ENCODE results near the gene NPLOC4. TPM values are rescaled to one million over a fixed set of nuclear protein-coding genes. Genes with fewer than 3 reads are reported as not detected.

The NPLOC4 gene
- total and polyA plus RNA-seq, 2 of the 13 experiments (the other 11 are each of a cell fraction or from before 2014, with no cell fraction given): 57.0 to 97.0 TPM

GRCh38 chr17:81511804-81512561 lies 124.9 kb downstream of the NPLOC4 start (continued):
- 0 out of 2 replicates have a peak, but pooled peaks have one; percentile 16 for TF ChIP-seq TBP (CRISPR knock-in tag; IDR thresholded peaks at IDR 0.05)
- no peak for TF ChIP-seq ZNF143 (CRISPR knock-in tag; IDR thresholded peaks at IDR 0.05)
- TF ChIP-seq ZNF891 (CRISPR knock-in tag; IDR thresholded peaks at IDR 0.05): no peak; the same call in 1 of the 2 replicates
- no peak for TF ChIP-seq KDM4B (CRISPR knock-in tag; IDR thresholded peaks at IDR 0.05)
- TF ChIP-seq ZFP82 (CRISPR knock-in tag; IDR thresholded peaks at IDR 0.05; ENCODE audit: borderline replicate concordance): no peak
- TF ChIP-seq E2F1 (CRISPR knock-in tag; IDR thresholded peaks at IDR 0.05): no peak; the same call in 1 of the 2 replicates
- TF ChIP-seq FOSL2 (CRISPR knock-in tag; IDR thresholded peaks at IDR 0.05): no peak
- TF ChIP-seq, protein P1, sequence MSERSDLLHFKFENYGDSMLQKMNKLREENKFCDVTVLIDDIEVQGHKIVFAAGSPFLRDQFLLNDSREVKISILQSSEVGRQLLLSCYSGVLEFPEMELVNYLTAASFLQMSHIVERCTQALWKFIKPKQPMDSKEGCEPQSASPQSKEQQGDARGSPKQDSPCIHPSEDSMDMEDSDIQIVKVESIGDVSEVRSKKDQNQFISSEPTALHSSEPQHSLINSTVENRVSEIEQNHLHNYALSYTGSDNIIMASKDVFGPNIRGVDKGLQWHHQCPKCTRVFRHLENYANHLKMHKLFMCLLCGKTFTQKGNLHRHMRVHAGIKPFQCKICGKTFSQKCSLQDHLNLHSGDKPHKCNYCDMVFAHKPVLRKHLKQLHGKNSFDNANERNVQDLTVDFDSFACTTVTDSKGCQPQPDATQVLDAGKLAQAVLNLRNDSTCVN (CRISPR knock-in tag; IDR thresholded peaks at IDR 0.05; ENCODE audit: borderline replicate concordance): no peak
- no peak for TF ChIP-seq NR2C2 (CRISPR knock-in tag; IDR thresholded peaks at IDR 0.05; ENCODE audit: borderline replicate concordance)
- 0 out of 2 replicates have a peak, but pooled peaks have one; percentile 18 for TF ChIP-seq ZBTB8A (CRISPR knock-in tag; IDR thresholded peaks at IDR 0.05; ENCODE audit: borderline replicate concordance, low read depth)
- TF ChIP-seq MAFK (conservative IDR thresholded peaks at IDR 0.05 in 1 of 2, IDR thresholded peaks at IDR 0.05 in 1 of 2; ENCODE audit: low read length in 2 of 2): no peak
- TF ChIP-seq, protein P2, sequence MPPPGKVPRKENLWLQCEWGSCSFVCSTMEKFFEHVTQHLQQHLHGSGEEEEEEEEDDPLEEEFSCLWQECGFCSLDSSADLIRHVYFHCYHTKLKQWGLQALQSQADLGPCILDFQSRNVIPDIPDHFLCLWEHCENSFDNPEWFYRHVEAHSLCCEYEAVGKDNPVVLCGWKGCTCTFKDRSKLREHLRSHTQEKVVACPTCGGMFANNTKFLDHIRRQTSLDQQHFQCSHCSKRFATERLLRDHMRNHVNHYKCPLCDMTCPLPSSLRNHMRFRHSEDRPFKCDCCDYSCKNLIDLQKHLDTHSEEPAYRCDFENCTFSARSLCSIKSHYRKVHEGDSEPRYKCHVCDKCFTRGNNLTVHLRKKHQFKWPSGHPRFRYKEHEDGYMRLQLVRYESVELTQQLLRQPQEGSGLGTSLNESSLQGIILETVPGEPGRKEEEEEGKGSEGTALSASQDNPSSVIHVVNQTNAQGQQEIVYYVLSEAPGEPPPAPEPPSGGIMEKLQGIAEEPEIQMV (CRISPR knock-in tag; IDR thresholded peaks at IDR 0.05; ENCODE audit: low read depth): no peak; the same call in 1 of the 2 replicates
- peak; percentile 46 for TF ChIP-seq HNRNPH1 (optimal IDR thresholded peaks at IDR 0.05; ENCODE audit: low read depth, low read length)
- 0 out of 2 replicates have a peak, but pooled peaks have one; percentile 3 for TF ChIP-seq BHLHE40 (IDR thresholded peaks at IDR 0.05; ENCODE audit: low read length)
- no peak for TF ChIP-seq ATF4 (CRISPR knock-in tag; IDR thresholded peaks at IDR 0.05)
- no peak for TF ChIP-seq HIVEP1 (CRISPR knock-in tag; IDR thresholded peaks at IDR 0.05)
- TF ChIP-seq ZNF800 (CRISPR knock-in tag; IDR thresholded peaks at IDR 0.05): no peak; the same call in 1 of the 2 replicates
- TF ChIP-seq ZNF768 (CRISPR knock-in tag; IDR thresholded peaks at IDR 0.05): no peak
- no peak for TF ChIP-seq ZNF317 (CRISPR knock-in tag; IDR thresholded peaks at IDR 0.05)
- TF ChIP-seq FOXP1 (IDR thresholded peaks at IDR 0.05): no peak
- no peak for TF ChIP-seq FOXP1 (CRISPR knock-in tag; IDR thresholded peaks at IDR 0.05)
- TF ChIP-seq FOXJ3 (CRISPR knock-in tag; IDR thresholded peaks at IDR 0.05; ENCODE audit: borderline replicate concordance): no peak
- no peak for TF ChIP-seq SNRNP70 (IDR thresholded peaks at IDR 0.05; ENCODE audit: low read depth, low read length)
- no peak for TF ChIP-seq SOX5 (CRISPR knock-in tag; IDR thresholded peaks at IDR 0.05; ENCODE audit: borderline replicate concordance)

All from HepG2 (cell line).